ENCODE results near the gene GNAT2.

The GNAT2 gene

GRCh38 chr1:109641861-109642260 lies 22.4 kb upstream of the GNAT2 start:
- DNase-seq (ENCODE audit: low read depth), result no peak

DNA sequence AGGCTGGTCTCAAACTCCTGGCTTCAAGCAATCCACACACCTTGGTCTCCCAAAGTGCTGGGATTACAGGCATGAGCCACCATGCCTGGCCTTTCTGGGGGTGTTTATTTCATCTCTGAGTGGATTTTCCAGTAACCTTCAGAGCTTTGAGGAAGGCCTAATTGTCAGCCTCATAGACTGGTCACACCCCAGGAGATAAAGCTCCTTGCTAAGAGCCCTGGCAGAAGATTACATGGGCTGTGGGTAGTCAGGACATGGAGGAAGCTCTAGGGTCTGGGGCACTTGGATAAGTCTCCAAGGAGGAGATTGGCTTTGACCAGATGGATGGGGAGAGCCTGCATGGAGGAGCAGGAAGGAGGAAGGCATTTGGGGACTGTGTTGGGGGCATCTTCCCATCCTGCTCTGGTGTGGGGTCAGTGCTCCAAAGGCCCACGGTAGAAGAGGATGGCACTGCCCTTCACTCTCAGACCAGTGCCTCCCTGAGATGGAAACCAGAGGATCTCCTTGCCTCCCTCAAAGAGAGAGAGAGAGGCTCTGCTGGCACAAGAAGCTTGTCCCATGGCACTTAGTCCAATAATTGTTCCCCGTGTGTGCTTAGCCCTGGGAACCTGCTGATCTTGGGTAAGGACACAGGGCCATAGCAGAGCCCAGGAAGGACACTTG lies 21.8 kb upstream of the GNAT2 start:
- DNase-seq (ENCODE audit: low read depth), result no peak

DNA sequence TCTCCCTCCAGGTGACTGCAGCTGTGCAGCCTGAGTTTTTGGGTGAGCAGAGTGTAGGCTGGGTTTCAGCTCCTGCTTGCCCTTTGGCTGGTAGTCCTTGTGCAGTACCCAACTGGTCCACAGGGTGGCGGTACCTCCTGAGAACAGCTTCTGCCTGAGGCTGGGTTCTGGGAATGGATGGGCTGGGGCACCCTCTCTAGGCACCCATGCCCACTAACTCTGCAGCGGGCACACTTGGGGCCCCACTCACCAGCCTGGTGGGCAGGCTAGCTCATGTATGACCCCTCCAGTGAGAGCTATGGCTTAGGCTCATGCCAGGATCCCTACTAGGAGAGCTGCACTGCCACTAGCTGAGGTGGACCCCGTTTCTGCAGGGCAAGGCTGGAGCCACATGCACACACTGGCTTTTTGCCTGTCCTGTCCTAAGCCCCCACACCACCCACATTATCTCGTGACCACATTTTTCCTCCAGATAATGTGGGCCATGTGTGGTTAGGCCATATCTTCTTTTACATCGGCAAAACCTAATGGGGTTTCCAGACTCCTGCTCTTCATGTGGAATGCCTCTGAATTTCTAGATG lies 21.0 kb upstream of the GNAT2 start:
- no peak for DNase-seq (ENCODE audit: low read depth)

- no peak for DNase-seq (ENCODE audit: low read depth)
These were observed 20.4 kb upstream of the GNAT2 start for GRCh38 chr1:109639841-109640184.

DNA sequence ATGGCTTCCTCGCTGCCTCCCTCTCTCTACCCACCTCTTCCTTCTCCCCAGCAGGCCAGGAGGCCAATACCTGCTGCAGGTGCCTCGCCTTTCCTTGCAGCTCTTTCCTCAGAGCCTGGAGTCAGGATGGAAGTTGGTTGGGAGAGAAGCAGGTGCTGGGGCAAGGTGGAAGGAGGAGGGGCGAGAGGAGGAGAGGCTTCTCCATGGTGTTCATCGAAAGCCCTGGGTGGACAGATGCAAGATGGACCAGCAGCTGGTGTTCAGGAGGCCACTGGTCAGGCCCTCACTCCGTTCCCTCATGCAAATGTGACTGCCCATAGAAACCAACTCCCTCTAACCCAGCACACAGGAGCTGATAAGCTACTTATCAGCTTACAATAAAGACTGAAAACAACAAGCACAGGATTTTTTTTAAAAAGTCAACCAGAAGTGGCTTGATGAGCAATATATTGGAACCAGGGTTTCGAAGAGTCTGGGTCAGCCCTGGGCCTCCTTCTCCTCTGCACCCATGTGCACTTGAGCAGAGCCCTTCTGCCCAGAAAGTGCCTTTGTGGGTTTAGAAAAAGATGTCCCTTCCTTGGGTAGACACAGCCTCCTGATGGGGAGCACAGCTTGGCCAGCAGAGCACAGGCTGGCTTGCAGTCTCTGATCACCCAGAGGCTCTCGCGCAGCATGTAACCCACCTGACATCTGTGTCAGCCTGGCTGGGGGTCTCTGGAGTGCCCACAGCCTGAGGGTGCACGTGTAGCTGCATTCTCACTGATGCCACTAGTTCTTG lies 19.8 kb upstream of the GNAT2 start:
- no peak for DNase-seq (ENCODE audit: low read depth)

DNA sequence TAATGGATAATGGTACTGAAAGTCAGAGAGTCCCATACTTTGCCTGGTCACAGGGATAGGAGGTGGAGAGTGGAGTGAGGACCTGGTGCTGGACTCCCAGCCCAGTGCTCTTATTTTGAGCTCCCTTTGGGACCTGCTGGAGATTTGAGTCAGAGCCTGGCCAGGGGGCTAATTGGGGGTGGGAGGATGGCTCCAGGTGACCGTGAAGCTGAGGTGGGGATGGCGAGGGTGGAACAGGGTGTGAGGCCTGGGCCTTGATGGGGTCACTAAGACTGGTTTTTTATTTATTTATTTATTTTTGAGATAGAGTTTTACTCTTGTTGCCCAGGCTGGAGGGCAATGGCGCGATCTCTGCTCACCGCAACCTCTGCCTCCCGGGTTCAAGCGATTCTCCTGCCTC lies 18.0 kb upstream of the GNAT2 start:
- DNase-seq (ENCODE audit: low read depth), result no peak

DNA sequence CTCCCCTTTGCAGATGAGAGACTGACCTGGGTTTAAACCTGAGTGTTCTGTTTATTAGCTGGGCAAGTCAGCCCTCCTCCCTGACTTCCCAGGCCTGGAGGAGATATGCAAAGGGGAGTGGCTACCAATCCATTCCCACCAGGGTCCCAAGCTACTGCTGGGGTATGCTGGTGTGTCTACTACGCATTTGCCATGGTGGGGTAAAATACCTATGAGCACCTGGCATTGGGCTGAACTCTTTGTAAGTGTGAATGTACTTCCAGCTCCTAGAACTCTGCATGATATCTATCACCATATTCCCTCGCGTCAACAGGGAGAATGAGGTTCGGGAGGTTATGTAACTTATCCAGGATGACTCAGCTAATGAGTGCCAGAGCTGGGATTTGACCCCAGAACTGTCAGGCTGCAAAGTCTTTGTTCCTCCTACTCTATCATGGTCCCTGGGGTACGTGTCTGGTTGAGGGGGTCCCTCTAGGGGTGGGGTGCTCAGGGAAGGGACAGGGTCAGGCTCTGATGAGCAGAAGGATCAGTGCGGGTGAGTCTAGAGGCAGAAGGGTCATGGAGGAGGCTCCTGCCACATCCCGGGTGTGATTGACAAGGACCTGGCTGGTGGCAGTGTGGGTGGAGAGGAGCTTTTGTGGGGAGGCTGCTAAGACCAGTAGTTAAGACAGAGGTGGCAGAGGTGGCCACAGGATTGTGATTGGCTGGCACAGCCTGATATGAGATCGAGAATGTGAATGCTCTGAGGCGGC lies 17.0 kb upstream of the GNAT2 start:
- no peak for DNase-seq (ENCODE audit: low read depth)

DNA sequence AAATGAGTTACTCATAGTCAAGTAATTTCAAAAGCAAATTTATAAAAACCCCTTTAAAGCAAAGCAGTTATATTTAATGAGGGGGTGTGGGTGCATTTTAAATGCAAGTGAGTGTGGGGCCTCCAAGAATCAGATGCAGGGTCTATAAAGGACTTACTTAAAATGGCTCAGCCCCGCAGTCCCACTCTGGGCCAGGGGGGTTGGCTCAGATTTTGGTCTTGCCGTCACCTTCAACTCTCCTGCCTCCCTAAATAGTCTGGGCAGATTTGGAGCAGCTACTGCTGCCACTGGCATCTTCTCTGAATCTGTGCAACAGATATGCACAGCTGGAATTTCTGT lies 16.4 kb upstream of the GNAT2 start:
- DNase-seq (ENCODE audit: low read depth), result no peak

- DNase-seq (ENCODE audit: low read depth), result no peak
These were observed 15.6 kb upstream of the GNAT2 start for GRCh38 chr1:109634771-109635750.

DNA sequence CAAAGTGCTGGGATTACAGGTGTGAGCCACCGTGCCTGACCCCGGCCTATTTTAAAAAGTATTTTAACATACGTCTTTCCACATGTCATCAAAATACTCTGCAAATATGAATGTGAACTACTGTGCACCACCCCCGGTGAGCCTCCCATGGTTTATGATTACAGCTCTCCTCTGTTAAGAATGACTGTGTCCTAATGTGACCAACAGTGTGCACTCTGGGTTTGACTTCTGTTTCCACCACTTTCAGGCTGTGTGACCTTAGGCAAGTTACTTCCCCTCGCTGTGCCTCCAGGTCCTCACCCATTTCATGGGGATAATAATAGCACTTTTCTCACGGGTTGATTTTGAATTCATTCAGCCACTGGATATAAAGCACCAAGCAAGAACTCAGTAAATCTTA lies 14.9 kb upstream of the GNAT2 start:
- no peak for DNase-seq (ENCODE audit: low read depth)

GRCh38 chr1:109632671-109633346 lies 13.4 kb upstream of the GNAT2 start:
- DNase-seq (ENCODE audit: low read depth), result no peak

DNA sequence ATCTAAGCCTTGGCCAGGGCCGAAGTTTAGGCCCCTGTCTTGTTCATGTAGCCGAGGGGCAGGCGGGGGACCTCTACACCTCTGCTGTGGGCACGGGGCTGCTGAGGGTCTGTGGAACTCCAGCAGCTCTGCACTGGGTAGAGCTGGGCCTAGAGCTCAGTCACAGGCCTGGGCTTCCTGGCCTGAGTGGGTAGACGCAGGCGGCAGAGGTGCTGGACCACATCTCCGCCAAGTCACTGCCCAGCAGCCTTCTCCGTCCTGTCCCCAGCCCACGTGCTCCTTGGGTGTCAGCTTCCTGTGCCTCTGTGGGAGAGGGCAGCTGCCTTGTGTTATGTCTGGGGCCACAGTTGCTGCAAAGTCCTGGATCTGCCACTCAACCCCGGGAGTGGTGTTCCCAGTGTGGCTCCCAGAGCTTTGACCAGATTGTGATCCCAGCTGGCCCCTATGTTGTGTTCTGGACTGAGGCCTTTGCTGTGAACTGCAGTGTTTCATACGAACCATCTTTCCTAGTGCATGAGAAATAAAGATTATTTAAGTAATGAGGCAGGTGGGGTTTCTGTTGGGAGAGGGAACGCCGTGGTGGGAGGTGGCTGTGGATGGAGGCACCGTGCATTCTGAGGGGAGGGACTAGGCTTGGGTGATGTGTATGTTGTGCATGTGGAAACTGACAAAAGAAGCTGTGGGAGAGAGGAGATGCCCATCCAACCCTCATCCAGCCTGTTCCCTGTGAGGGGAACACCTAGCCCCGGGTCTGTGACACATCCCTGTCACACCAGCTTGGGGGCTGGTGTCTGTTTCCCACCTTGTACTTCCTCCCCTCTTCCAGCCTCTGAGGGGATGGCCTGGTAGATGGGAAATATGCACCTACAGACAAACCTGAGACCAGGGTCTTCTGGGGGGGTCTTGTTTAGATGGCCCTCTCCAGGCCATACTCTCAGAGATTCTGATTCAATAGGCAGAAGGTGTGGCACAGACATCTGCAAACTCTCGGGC lies 12.4 kb upstream of the GNAT2 start:
- DNase-seq (ENCODE audit: low read depth), result no peak

DNA sequence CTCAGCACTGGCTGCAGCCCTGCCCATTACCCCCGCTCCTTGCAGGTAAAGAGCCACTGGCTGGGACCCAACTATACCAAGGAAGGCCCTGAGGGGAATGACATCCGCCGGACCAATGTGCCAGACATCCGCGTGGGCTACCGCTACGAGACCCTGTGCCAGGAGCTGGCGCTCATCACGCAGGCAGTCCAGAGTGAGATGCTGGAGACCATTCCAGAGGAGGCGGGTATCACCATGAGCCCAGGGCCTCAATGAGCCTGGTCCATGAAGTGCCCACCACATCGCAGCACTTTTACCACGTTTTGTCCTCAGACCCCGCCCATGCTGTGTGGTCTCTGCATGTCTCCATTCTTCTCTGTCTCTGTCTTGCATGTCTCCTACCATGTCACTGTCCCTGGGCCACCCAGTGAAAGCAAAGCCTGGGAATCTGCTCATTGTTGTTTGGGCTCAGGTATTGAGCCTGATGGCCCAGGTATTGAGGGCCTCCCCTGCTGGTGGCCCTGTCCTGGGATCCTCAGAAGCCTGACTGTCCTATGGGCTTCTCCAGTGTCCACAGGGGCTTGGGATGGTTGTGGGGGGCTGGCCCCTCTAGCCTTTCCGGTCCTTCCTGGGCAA lies 11.6 kb upstream of the GNAT2 start:
- no peak for DNase-seq (ENCODE audit: low read depth)

DNA sequence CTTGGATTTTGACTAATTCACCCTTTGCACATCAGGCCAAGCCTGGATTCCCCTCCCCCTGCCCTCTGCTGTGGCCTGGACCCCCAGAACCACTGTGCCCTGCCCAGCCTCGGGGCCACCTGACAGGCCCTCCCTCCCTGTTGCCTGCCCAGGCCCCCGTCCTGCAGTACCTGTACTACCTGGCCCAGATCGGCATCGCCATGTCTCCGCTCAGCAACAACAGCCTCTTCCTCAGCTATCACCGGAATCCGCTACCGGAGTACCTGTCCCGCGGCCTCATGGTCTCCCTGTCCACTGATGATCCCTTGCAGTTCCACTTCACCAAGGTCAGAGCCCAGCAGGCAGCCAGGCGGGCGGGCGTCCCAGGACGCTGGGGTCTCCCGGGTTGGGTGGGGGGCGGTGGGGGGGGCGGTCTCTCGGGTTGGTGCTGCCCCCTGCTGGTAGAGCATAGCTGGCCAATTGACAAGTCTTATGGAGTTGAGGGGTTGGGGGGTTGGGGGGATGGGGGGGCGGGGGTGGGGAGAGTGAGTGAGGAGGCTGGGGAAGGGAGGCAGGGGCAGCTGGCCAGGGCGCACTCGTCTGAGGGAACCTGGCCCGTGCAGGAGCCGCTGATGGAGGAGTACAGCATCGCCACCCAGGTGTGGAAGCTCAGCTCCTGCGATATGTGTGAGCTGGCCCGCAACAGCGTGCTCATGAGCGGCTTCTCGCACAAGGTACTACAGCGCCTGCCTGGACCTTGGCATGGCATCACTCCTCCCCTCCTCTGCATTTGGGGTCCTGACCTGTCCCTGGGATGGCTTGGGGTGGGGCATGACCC lies 10.9 kb upstream of the GNAT2 start:
- DNase-seq (ENCODE audit: low read depth), result no peak

GRCh38 chr1:109629372-109630030 lies 10.1 kb upstream of the GNAT2 start:
- DNase-seq (ENCODE audit: low read depth), result no peak

GRCh38 chr1:109628540-109629321 lies 9.3 kb upstream of the GNAT2 start:
- no peak for DNase-seq (ENCODE audit: low read depth)

DNA sequence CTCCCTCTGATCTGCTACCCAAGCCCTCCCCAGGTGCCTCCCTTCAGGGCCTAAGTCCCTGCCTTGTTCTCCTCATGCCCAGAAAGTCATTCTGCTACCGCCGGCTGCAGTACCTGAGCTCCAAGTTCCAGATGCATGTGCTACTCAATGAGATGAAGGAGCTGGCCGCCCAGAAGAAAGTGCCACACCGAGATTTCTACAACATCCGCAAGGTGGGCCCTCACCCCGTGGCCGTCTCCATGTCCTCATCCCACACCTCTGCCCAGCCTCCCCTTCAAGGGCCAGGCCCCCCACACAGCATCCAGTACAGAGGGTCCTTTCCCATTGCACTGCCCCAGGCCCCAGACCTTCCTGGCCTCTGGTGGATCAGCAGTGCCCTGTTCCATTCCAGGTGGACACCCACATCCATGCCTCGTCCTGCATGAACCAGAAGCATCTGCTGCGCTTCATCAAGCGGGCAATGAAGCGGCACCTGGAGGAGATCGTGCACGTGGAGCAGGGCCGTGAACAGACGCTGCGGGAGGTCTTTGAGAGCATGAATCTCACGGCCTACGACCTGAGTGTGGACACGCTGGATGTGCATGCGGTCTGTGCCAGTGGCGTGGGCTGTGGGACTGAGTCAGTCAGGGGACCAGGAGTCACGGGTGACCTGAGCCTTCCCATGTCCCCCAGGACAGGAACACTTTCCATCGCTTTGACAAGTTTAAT lies 8.4 kb upstream of the GNAT2 start:
- no peak for DNase-seq (ENCODE audit: low read depth)
